GM23248 (cell line): ENCODE results near the gene FAM193A.
"Not testable (repeated sequence)": the region's sequence is repeated elsewhere in the genome, so short reads cannot be mapped to it uniquely, and the experiment has no call there.

Experiments
- EZH2 ChIP-seq: fragments of 200-600 bp; sonication (generic); IDR thresholded peaks from 2 replicates; pipeline ENCODE4 v1.6.1; 2018; ENCODE audit warnings: antibody characterized with exemption, mild to moderate bottlenecking; ENCODE audit not compliant: insufficient read depth, poor library complexity, severe bottlenecking
- EZH2phosphoT487 ChIP-seq: fragments of 200-600 bp; sonication (generic); IDR thresholded peaks from 2 replicates; pipeline ENCODE4 v1.6.1; 2018; ENCODE audit warnings: antibody characterized with exemption, moderate library complexity, mild to moderate bottlenecking, low read depth; ENCODE audit not compliant: insufficient read depth

DNA sequence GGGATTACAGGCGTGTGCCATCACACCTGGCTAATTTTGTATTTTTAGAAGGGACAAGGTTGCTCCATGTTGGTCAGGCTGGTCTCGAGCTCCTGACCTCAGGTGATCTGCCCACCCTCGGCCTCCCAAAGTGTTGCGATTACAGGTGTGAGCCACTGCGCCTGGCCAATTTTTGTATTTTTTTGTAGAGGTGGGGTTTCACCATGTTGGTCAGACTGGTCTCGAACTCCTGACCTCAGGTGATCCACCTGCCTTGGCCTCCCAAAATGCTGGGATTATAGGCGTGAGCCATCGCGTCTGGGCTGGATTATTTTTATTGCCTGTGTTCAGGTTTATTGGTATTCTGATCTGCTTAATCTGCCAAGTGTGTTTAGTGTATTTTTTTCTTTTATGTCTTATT is 82.3 kb downstream of the FAM193A start:
- not testable (repeated sequence) for TF ChIP-seq EZH2phosphoT487, EZH2
